ENCODE measurements around the gene SOCS6. TPM values are rescaled to one million over a fixed set of nuclear protein-coding genes. Genes with fewer than 3 reads are reported as not detected.

SOCS6 gene
- total and polyA plus RNA-seq, 2 of the 13 experiments (the other 11 are each of a cell fraction or from before 2014, with no cell fraction given), result 18.6 to 38.3 TPM

DNA sequence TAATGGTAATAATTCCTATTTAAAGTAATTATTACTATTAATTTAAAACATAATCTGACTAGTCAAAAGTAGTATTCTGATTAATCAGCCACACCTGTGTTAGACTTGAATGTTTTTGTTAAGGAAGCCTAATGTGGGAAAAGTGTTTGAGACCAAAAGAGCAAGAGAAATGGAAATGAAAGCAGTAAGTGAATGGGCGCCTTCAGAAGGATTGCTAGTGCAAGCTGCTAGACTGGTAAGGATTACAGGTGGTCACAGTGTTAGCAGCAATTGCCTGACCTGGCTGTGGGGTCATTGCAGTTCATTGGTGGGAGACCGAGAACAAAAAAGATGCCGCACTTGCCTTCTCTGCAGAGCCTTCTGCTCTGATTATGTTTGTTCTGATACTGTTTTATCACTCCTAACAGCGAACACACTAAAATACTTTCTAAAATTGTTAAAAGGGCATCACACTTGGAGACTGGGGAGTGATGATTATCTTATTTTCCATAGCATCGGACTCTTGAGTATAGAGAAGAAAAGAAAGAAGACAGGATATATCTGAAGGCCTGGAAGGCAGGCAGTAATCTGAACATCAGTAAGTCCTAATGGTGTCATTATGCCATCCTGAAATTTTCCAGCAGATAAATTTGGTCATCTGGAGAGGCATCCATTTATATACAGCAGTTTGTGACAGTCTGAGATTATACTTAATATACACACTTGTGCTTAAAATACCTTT, 5.8 kb downstream of the SOCS6 start (continued):
- TF ChIP-seq PHF20 (CRISPR knock-in tag; IDR thresholded peaks at IDR 0.05) (no peak), FOXO1 (CRISPR knock-in tag; IDR thresholded peaks at IDR 0.05) (no peak), NCOA2 (CRISPR knock-in tag; IDR thresholded peaks at IDR 0.05) (no peak)

DNA sequence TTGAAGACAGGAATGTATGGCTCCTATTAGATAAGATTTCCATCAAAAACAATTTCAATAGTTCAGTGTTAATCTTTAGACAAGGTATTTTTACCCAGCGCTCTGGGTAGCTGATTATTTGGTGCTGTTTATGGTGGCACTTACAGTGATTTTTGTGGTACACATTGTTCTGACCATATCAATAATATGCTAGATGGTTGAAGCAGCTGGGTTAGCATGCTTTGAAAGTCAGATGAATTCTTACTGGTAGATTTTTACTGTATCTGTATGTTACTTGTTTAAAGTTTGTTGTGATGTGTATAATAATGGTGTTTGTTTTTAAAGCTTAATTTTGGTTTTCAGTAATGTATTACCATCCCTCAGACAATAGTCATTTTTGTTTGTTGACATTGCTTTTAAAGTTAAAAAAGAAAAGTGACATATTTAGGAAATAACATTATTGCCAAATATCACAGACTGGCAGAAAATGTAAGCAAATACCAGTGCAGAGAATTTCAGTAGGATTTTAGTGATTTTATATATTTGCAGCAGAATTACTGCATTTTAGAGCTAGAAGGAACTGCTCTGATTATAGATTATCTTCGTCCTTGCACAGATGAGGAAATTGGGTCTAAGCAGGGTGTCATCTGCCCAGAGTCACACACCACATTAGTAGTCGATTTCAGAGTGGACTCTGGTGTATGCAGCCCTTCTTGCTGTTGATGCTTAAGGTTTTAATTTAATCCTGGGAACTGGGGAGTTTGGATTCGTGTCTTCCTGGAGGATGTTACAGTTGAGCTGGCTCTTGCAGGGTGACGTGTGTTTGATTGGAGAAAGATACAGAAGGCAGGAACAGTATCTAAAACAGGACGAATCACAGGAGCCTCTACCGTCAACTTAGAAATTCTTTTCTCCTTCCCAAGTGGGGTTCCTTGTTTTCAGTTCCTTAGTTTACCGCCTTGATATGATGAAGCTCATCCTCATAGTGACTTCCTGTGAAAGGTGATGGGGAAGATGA, 6.6 kb downstream of the SOCS6 start:
- Histone ChIP-seq H3K4me2 (ENCODE audit: low read depth, low read length) (peak overlapping the region; percentile 81), H3K9me3 (ENCODE audit: low read length) (no peaks in the 10 kb centered on the region), H3K36me3 (replicated peaks in 1 of 2; ENCODE audit: control insufficient read depth in 1 of 2, insufficient read depth in 2 of 2, low read length in 2 of 2) (peaks cover 0 to 4% of the 10 kb centered on the region in 2 experiments; a peak in 1 of 5 replicates), H3K27me3 (ENCODE audit: control insufficient read depth in 1 of 2, insufficient read depth in 2 of 2, low read length in 2 of 2) (no peaks in the 10 kb centered on the region), H3K9ac (ENCODE audit: insufficient read depth, low read depth, low read length) (peak overlapping the region; percentile 44), H3K4me1 (ENCODE audit: insufficient read depth, low read length) (peaks cover 71% of the 10 kb centered on the region), H3K27ac (ENCODE audit: extremely low read length, insufficient read depth, low read length) (peak overlapping the region; percentile 59), H4K20me1 (ENCODE audit: insufficient read depth, low read length) (peaks cover 18% of the 10 kb centered on the region), H2AFZ (ENCODE audit: low read length) (no peak overlapping the region), H3K4me3 (replicated peaks in 1 of 3; ENCODE audit: insufficient read depth in 1 of 3, low read depth in 2 of 3, low read length in 3 of 3) (peak overlapping the region in 1 of 3 experiments; percentile 55; a peak in 2 of 6 replicates), H3K79me2 (ENCODE audit: insufficient read depth, low read length) (peaks cover 99% of the 10 kb centered on the region)
- TF ChIP-seq ERF (CRISPR knock-in tag; IDR thresholded peaks at IDR 0.05) (0 out of 2 replicates have a peak, but pooled peaks have one; percentile 2), SPEN (CRISPR knock-in tag; IDR thresholded peaks at IDR 0.05; ENCODE audit: low read depth) (no peak)
- POLR2A ChIA-PET, result interaction anchor here (0.9 kb wide), 1 partner anchor 81 kb away, joined by 3 read pairs; no protein-coding TSS in a partner anchor
- peak; percentile 31 for ATAC-seq
- 63% methylated on average over 8 of the region's 8 CpGs for WGBS (ENCODE audit: low lambda C conversion rate)
- FAIRE-seq, result no peak
- in situ Hi-C loops (cut with HindIII; ENCODE audit: extremely low pct_ligation_motif_present, low pct_unique_long_range_greater_than_20kb) (no loop called here), intact Hi-C loops (cut with micrococcal nuclease; ENCODE audit: unreplicated experiment) (loop anchor here (5.0 kb wide), 1 partner anchor 137 kb away; no protein-coding TSS in a partner anchor)
- DNase-seq (ENCODE audit: low spot score), result no peak
- BruUV-seq (replicated peaks), result no TSS peak
- CTCF ChIA-PET (ENCODE audit: low intra/inter-chr PET ratio, low total read pairs), result no interaction called here

Measured in HepG2 (cell line).